Activated CD8-positive, alpha-beta T cell treated with anti-CD3 and anti-CD28 coated beads for 36 hours (primary cell): ENCODE data around the gene ASTN2. TPM values are rescaled to one million over a fixed set of nuclear protein-coding genes. Genes with fewer than 3 reads are reported as not detected.

ENCODE experiments used
- ATAC-seq: fragments of 200-7000 bp; cut with Tn5 transposase; one replicate; pipeline ENCODE4 v1.10.0; 2021; ENCODE audit warnings: mild to moderate bottlenecking, moderate library complexity
- CTCF ChIA-PET: fragments of 350-600 bp; sonication (Branson Sonifier 250); formaldehyde crosslinking; loops from one replicate; lab custom pipeline; 2021; ENCODE audit warnings: antibody characterized with exemption; lab: Charles Lee
- POLR2A ChIA-PET: fragments of 350-600 bp; sonication (Branson Sonifier 250); formaldehyde crosslinking; loops from one replicate; lab custom pipeline; 2021; ENCODE audit warnings: antibody characterized with exemption; lab: Charles Lee
- DNase-seq: peaks from one replicate; pipeline ENCODE4 v3.0.0-alpha.2; 2020
- H3K27ac Mint-ChIP-seq: one replicate; pipeline ENCODE4 v1.8.0; 2021; ENCODE audit warnings: mild to moderate bottlenecking, mixed read lengths
- H3K27me3 Mint-ChIP-seq: one replicate; pipeline ENCODE4 v1.8.0; 2021; ENCODE audit warnings: mixed read lengths
- H3K36me3 Mint-ChIP-seq: one replicate; pipeline ENCODE4 v1.8.0; 2021; ENCODE audit warnings: low read depth, mixed read lengths
- H3K4me1 Mint-ChIP-seq: one replicate; pipeline ENCODE4 v1.8.0; 2021; ENCODE audit warnings: low read depth, mixed read lengths
- H3K4me3 Mint-ChIP-seq: one replicate; pipeline ENCODE4 v1.8.0; 2021; ENCODE audit warnings: mild to moderate bottlenecking, moderate library complexity, mixed read lengths
- H3K9me3 Mint-ChIP-seq: one replicate; pipeline ENCODE4 v1.8.0; 2021; ENCODE audit warnings: mixed read lengths
- CTCF ChIP-seq: fragments of 200-600 bp; IDR thresholded peaks from one replicate; pipeline ENCODE4 v1.8.0; 2022; ENCODE audit warnings: antibody characterized with exemption, mild to moderate bottlenecking
- intact Hi-C: fragments of 100-400 bp; cut with micrococcal nuclease; formaldehyde crosslinking; loops from one replicate; pipeline ENCODE4 v1.10.0; 2022
- total RNA-seq, 2 experiments: library from RNA; stranded (reverse); gene quantifications; one replicate each; pipeline ENCODE4 v1.2.3, GENCODE V29; 2021

Gene ASTN2
- total RNA-seq, 2 experiments from 2014 or later: 5.2 to 5.7 TPM

GRCh38 chr9:116750510-116750909 lies 664.3 kb downstream of the ASTN2 start:
- Mint-ChIP-seq H3K27me3 (peaks cover 9% of the 10 kb centered on the region), H3K4me3 (no peak overlapping the region), H3K4me1 (no peaks in the 10 kb centered on the region), H3K9me3 (no peaks in the 10 kb centered on the region), H3K27ac (no peak overlapping the region), H3K36me3 (no peaks in the 10 kb centered on the region)
- intact Hi-C loops: no loop called here
- TF ChIP-seq CTCF: no peak
- ATAC-seq: no peak
- ChIA-PET CTCF (interaction anchor here (1.3 to 1.7 kb wide), 2 partner anchors 13 to 110 kb away, joined by 4 to 6 read pairs; no protein-coding TSS in a partner anchor), POLR2A (no interaction called here)
- DNase-seq: no peak

- Mint-ChIP-seq H3K27ac (no peak overlapping the region), H3K4me3 (no peak overlapping the region), H3K27me3 (peaks cover 9% of the 10 kb centered on the region), H3K9me3 (no peaks in the 10 kb centered on the region), H3K4me1 (no peaks in the 10 kb centered on the region), H3K36me3 (no peaks in the 10 kb centered on the region)
- ChIA-PET CTCF (interaction anchor here (1.3 to 1.7 kb wide), 2 partner anchors 12 to 111 kb away, joined by 4 to 6 read pairs; no protein-coding TSS in a partner anchor), POLR2A (no interaction called here)
- DNase-seq (no peak), ATAC-seq (no peak)
- intact Hi-C loops: no loop called here
- no peak for TF ChIP-seq CTCF
These were observed 665.1 kb downstream of the ASTN2 start for GRCh38 chr9:116749772-116750171.

GRCh38 chr9:116749176-116749575 lies 665.7 kb downstream of the ASTN2 start:
- Mint-ChIP-seq H3K4me3 (no peak overlapping the region), H3K36me3 (no peaks in the 10 kb centered on the region), H3K27ac (no peak overlapping the region), H3K27me3 (peaks cover 9% of the 10 kb centered on the region), H3K4me1 (no peaks in the 10 kb centered on the region), H3K9me3 (no peaks in the 10 kb centered on the region)
- POLR2A ChIA-PET: no interaction called here
- intact Hi-C loops: no loop called here
- CTCF ChIA-PET: interaction anchor here (1.3 to 1.7 kb wide), 2 partner anchors 12 to 111 kb away, joined by 4 to 6 read pairs; no protein-coding TSS in a partner anchor
- DNase-seq (no peak), ATAC-seq (no peak)
- TF ChIP-seq CTCF: no peak

GRCh38 chr9:116741742-116742141 lies 673.1 kb downstream of the ASTN2 start:
- ATAC-seq (no peak), DNase-seq (no peak)
- Mint-ChIP-seq H3K4me3 (no peak overlapping the region), H3K27me3 (peaks cover 4% of the 10 kb centered on the region), H3K27ac (no peak overlapping the region), H3K9me3 (no peaks in the 10 kb centered on the region), H3K4me1 (no peaks in the 10 kb centered on the region), H3K36me3 (no peaks in the 10 kb centered on the region)
- POLR2A ChIA-PET: no interaction called here
- CTCF ChIA-PET: interaction anchor here (1.9 kb wide), 1 partner anchor 119 kb away, joined by 8 read pairs; no protein-coding TSS in a partner anchor
- intact Hi-C loops: no loop called here
- TF ChIP-seq CTCF: no peak

- intact Hi-C loops: no loop called here
- ATAC-seq: no peak
- no peaks in the 10 kb centered on the region for H3K9me3 Mint-ChIP-seq
- H3K4me3 Mint-ChIP-seq: no peak overlapping the region
- POLR2A ChIA-PET: no interaction called here
- H3K4me1 Mint-ChIP-seq: no peaks in the 10 kb centered on the region
- no peak for DNase-seq
- CTCF ChIA-PET: interaction anchor here (1.9 kb wide), 1 partner anchor 119 kb away, joined by 8 read pairs; no protein-coding TSS in a partner anchor
- no peak overlapping the region for H3K27ac Mint-ChIP-seq
- H3K36me3 Mint-ChIP-seq: no peaks in the 10 kb centered on the region
- peaks cover 5% of the 10 kb centered on the region for H3K27me3 Mint-ChIP-seq
- TF ChIP-seq CTCF: no peak
These were observed 673.6 kb downstream of the ASTN2 start for GRCh38 chr9:116741086-116741740.
